CMK (cell line): ENCODE data around the gene NCOA6.

Source experiments
- DNase-seq: peaks from one replicate; pipeline ENCODE4 v3.0.0-alpha.2; 2010; ENCODE audit warnings: low read depth

Gene NCOA6

GRCh38 chr20:34704177-34705007, 121.1 kb downstream of the NCOA6 start, which contains the start of gene TP53INP2:
TP53INP2 (plus strand) TSS chr20:34704344; CDS start chr20:34708740, 4,396 bp downstream.
- no peak for DNase-seq

DNA sequence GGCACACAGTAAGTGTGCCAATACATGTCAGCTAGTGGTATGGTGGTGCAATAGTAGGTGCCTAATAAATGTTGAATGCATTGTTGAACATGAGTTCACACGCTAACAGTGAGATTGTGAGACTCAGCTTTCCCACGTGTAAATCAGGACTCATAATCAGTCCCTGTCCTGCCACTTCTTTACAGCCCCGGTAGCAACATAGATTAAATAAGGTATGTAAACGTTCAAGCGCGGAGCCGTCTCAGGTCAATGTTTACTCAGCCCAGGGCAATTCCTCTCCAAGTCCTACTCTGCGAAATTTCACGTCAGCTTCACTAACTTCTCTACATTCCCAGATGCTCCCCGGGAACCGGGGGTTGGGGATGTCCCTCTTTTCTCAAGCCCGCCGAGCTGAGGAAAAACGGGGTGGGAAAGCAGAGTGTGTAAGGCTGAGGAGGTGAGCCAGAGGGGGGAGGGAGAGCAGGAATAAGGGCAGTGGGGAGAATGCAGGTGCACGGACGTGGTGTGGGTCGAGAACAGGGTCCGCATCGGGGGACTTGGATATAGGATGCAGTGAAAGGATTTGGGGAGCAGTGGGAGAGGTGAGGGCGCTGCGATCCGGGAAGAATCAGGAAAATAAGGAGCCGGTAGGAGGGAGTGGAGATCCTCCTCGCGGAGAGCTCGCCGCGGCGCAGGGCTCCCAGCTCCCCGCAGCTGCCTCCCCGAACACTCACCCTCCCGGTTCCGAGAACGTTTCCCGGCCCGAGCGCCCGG, 121.9 kb downstream of the NCOA6 start:
- DNase-seq, result no peak

DNA sequence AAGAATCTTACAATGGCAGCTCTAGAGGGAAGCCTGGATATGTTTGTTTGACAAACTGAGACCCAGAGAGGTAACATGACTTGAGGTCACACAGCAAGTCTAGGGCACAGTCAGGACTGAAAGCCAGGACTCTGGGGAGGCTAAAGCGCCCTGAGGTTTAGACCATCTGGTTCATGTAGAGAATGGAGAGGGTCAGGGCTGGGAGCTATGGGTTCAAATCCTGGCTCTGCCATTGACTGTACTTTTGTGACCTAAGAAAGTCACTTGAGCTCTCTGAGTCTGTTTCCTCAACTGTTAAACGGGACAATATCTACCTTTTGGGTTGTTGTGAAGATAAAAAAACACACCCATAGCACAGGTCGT, 122.4 kb downstream of the NCOA6 start:
- no peak for DNase-seq

- DNase-seq, result no peak
Observed at GRCh38 chr20:34701405-34702085, 123.9 kb downstream of the NCOA6 start.

GRCh38 chr20:34693414-34693813, 132.0 kb downstream of the NCOA6 start:
- DNase-seq, result no peak

DNA sequence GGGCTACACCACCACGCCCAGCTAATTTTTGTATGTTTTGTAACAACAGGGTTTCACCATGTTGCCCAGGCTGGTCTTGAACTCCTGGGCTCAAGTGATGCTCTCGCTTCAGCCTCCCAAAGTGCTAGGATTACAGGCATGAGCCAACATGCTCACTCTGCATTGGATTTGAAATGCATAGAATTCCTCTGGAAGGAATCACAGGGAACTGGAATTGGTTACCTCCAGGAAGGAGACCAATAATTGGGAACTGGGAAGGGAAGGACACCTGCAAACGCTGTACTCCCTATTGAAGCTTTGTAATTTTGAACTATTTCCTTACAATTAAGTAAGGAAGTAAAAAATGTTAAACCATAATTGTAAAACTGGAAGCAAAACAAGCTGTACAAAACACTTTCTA, 133.6 kb downstream of the NCOA6 start:
- no peak for DNase-seq

GRCh38 chr20:34689486-34689885, 136.0 kb downstream of the NCOA6 start:
- no peak for DNase-seq

GRCh38 chr20:34683667-34684066, 141.8 kb downstream of the NCOA6 start:
- no peak for DNase-seq

DNA sequence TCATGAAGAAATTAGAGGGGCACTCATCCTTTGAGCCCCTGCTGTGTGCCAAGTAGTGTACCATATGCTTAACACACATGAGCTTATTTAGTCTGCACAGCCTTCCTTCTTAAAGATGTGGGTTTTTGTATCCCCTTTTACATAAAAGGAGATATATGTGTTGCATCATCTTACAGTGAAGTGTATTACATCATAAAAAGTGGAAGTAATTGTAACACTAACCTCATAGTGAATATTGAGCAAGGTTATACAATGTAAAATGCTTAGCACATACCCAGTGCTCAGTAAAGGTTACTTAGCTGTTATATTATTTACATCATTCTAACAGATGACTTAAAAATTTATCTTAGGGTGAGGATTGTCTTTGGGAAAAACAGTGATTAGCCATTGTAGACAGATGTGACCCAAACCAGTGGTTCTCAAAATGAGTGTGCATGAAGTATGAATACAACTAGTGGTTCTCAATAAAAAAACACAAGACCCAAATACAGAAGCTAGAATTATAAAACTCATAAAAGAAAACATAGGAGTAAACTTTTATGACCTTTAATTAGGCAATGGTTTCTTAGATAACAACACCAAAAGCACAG, 144.8 kb downstream of the NCOA6 start:
- no peak for DNase-seq

DNA sequence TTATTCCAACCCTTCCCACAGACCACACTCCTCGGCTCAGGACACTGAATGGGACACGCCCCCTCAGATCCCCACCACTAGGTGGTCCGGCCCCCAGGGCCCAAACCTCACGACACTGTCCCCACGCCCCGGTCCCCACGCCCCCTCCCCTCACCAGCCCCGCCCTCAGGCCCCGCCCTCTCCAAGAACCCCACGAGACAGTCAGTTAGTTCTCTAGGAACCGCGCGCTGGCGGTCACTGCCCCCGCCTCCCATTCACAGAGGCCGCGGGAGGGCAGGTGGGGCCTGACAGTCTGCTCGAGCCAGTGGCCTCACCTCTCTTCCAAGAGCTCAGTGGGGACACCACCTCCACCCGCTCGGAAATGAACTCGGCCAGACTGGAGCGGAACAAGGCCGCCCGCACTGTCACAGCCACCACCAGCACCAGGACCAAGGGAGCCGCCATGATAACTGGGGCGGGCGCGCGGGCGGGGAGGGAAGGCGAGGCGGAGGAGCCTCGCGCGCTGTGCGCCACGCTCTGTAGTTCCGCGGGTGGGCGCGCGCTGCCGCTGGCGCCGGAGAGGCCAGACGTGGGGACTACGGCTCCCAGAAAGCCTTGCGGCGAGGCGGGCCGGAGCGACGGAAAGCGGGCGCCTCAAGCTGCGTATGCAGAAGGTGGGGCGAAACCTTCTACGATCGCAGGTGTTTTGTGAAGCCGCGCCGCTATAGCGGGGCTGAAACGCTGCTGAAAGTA, 148.6 kb downstream of the NCOA6 start, which contains the start of gene PIGU:
Gene PIGU (minus strand): TSS at position 451 of the 732 bp plus-strand sequence. CDS start 7 bp downstream, at position 444.
- DNase-seq, result peak; percentile 85

- DNase-seq, result no peak
Observed at GRCh38 chr20:34675993-34676641, 149.3 kb downstream of the NCOA6 start.

DNA sequence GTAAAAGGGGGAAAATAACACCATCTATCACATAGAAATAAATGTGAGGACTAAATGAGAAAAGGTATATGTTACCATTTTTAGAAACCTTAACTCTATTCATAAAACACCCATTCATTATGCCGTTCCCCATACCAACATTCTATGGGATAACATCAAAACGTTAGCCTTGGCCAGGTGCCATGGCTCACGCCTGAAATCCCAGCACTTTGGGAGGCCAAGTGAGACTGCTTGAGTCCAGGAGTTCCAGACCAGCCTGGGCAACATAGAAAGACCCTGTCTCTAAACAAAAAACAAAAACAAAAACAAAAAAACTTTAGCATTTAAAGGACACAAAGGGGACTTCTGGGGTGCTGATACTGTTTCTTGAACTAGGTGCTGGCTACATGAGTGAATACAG, 149.9 kb downstream of the NCOA6 start:
- no peak for DNase-seq

- DNase-seq, result no peak
Observed at GRCh38 chr20:34673412-34673811, 152.0 kb downstream of the NCOA6 start.

DNA sequence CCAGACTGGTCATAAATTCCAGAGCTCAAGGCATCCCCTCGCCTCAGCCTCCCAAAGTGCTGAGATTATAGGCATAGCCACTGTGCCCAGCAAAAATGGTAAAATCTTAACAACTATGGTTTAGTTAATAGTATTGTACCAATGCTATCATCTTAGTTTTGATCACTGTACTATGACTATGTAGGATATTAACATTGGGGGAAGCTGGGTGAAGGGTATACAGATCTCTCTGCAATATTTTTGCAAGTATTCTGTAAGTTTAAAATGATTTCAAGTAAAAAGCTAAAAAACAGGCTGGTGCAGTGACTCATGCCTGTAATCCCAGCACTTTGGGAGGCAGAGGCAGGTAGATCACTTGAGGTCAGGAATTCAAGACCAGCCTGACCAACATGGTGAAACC, 156.4 kb downstream of the NCOA6 start:
- no peak for DNase-seq
